Neural cell (in vitro differentiated cells): ENCODE measurements around the gene COG7.

Source experiments
- TAF1 ChIP-seq: IDR thresholded peaks from 2 replicates; pipeline ENCODE4 v1.6.1; 2012; ENCODE audit warnings: low read depth
- TF ChIP-seq, protein P1 (sequence below): fragments of 450-650 bp; IDR thresholded peaks from 2 replicates; pipeline ENCODE4 v1.5.1; 2014; ENCODE audit warnings: antibody characterized with exemption, mild to moderate bottlenecking, moderate library complexity; ENCODE audit not compliant: poor library complexity, severe bottlenecking

DNA sequence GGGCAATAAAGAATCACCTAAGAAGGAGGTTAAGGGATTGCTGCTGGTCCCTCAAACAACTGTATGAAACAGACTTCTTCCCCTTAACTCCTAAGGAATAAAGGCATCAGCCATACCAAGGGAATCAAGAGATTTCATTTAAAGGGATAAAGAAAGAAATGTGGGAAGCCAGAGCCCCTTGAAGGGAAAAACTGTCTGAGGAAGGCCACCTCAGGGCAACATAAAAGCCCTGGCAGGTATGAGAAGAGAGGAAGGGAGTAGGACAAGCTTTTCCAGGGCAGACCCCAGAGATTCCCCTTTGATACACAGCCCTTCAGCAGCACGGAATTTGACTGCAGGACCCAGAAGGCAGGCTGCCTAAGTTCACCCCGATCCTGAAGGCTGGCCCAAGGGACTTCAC lies 43.5 kb downstream of the COG7 start:
- TF ChIP-seq, protein P1, sequence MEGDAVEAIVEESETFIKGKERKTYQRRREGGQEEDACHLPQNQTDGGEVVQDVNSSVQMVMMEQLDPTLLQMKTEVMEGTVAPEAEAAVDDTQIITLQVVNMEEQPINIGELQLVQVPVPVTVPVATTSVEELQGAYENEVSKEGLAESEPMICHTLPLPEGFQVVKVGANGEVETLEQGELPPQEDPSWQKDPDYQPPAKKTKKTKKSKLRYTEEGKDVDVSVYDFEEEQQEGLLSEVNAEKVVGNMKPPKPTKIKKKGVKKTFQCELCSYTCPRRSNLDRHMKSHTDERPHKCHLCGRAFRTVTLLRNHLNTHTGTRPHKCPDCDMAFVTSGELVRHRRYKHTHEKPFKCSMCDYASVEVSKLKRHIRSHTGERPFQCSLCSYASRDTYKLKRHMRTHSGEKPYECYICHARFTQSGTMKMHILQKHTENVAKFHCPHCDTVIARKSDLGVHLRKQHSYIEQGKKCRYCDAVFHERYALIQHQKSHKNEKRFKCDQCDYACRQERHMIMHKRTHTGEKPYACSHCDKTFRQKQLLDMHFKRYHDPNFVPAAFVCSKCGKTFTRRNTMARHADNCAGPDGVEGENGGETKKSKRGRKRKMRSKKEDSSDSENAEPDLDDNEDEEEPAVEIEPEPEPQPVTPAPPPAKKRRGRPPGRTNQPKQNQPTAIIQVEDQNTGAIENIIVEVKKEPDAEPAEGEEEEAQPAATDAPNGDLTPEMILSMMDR: no peak
- no peak for TF ChIP-seq TAF1
